NCI-H345 treated with DMSO at 0.1 percent for 48 hours (cell line): ENCODE data around the gene SLC4A3.

Experiments
- DNase-seq: peaks from one replicate; lab custom pipeline; 2025; ENCODE audit not compliant: unreplicated experiment; lab: John Stamatoyannopoulos, UW

The SLC4A3 gene

GRCh38 chr2:219632760-219633105 is 5.3 kb downstream of the SLC4A3 start:
- DNase-seq: no peak

GRCh38 chr2:219633276-219634065 is 6.0 kb downstream of the SLC4A3 start:
- peak; percentile 51 for DNase-seq

- no peak for DNase-seq
These were observed 6.9 kb downstream of the SLC4A3 start for GRCh38 chr2:219634171-219634940.

GRCh38 chr2:219634951-219635751 is 7.7 kb downstream of the SLC4A3 start:
- no peak for DNase-seq

GRCh38 chr2:219636144-219636915 is 8.9 kb downstream of the SLC4A3 start:
- DNase-seq: no peak

GRCh38 chr2:219636941-219637841 is 9.8 kb downstream of the SLC4A3 start:
- DNase-seq: no peak

GRCh38 chr2:219637842-219638185 is 10.4 kb downstream of the SLC4A3 start:
- no peak for DNase-seq

- DNase-seq: peak; percentile 11
These were observed 11.0 kb downstream of the SLC4A3 start for GRCh38 chr2:219638217-219638947.

GRCh38 chr2:219638948-219639755 is 11.7 kb downstream of the SLC4A3 start:
- DNase-seq: no peak

GRCh38 chr2:219641390-219642068 is 14.1 kb downstream of the SLC4A3 start:
- no peak for DNase-seq

- DNase-seq: no peak
These were observed 14.6 kb downstream of the SLC4A3 start for GRCh38 chr2:219642069-219642454.

GRCh38 chr2:219642465-219643083 is 15.1 kb downstream of the SLC4A3 start:
- peak; percentile 87 for DNase-seq

GRCh38 chr2:219643084-219643473 is 15.6 kb downstream of the SLC4A3 start:
- DNase-seq: no peak

GRCh38 chr2:219643788-219644398 is 16.5 kb downstream of the SLC4A3 start:
- DNase-seq: no peak

GRCh38 chr2:219644801-219645480 is 17.5 kb downstream of the SLC4A3 start:
- no peak for DNase-seq
